ENCODE data around the gene TOMM34. TPM values are rescaled to one million over a fixed set of nuclear protein-coding genes. Genes with fewer than 3 reads are reported as not detected.

Gene TOMM34
- total RNA-seq, 1 donor from 2014 or later, result 18.2 TPM

GRCh38 chr20:44959638-44960102, 527 bp downstream of the TOMM34 start:
- Mint-ChIP-seq H3K4me3 (peak overlapping the region; percentile 97), H3K36me3 (ENCODE audit: low read depth) (peaks cover 43% of the 10 kb centered on the region), H3K27me3 (no peaks in the 10 kb centered on the region), H3K4me1 (peaks cover 71% of the 10 kb centered on the region), H3K9me3 (no peaks in the 10 kb centered on the region), H3K27ac (peak overlapping the region; percentile 90)
- peak; percentile 46 for ATAC-seq (ENCODE audit: low read depth)
- TF ChIP-seq CTCF (IDR thresholded peaks at IDR 0.05), result no peak
- DNase-seq, result no peak
- ChIA-PET CTCF (interaction anchor here (0.6 to 1.0 kb wide), 2 partner anchors 8 to 60 kb away, joined by 3 read pairs; no protein-coding TSS in a partner anchor), POLR2A (interaction anchor here (0.6 to 3.2 kb wide), 17 partner anchors 8 to 1222 kb away, joined by 3 to 28 read pairs (median 4); partner anchors contain the start of genes PABPC1L and YWHAB)
- intact Hi-C loops (cut with micrococcal nuclease), result loop anchor here (1.0 to 2.0 kb wide), 3 partner anchors 11 to 69 kb away; no protein-coding TSS in a partner anchor

- no peak for DNase-seq
- TF ChIP-seq CTCF (IDR thresholded peaks at IDR 0.05), result no peak
- H3K27ac Mint-ChIP-seq, result peak overlapping the region; percentile 90
- intact Hi-C loops (cut with micrococcal nuclease), result no loop called here
- H3K27me3 Mint-ChIP-seq, result no peaks in the 10 kb centered on the region
- no peak for ATAC-seq (ENCODE audit: low read depth)
- H3K4me1 Mint-ChIP-seq, result peaks cover 71% of the 10 kb centered on the region
- POLR2A ChIA-PET, result interaction anchor here (0.6 to 3.2 kb wide), 15 partner anchors 8 to 1222 kb away, joined by 3 to 28 read pairs (median 4); partner anchors contain the start of genes PABPC1L and YWHAB
- peak overlapping the region; percentile 97 for H3K4me3 Mint-ChIP-seq
- CTCF ChIA-PET, result interaction anchor here (1.0 kb wide), 1 partner anchor 8 kb away, joined by 3 read pairs; no protein-coding TSS in a partner anchor
- H3K9me3 Mint-ChIP-seq, result no peaks in the 10 kb centered on the region
- peaks cover 47% of the 10 kb centered on the region for H3K36me3 Mint-ChIP-seq (ENCODE audit: low read depth)
Observed at GRCh38 chr20:44959082-44959637, 1.0 kb downstream of the TOMM34 start.

- no peak for TF ChIP-seq CTCF (IDR thresholded peaks at IDR 0.05)
- H3K4me3 Mint-ChIP-seq, result peak overlapping the region; percentile 97
- no peak for DNase-seq
- H3K27me3 Mint-ChIP-seq, result no peaks in the 10 kb centered on the region
- ChIA-PET POLR2A (no interaction called here), CTCF (interaction anchor here (1.0 kb wide), 1 partner anchor 813 kb away, joined by 3 read pairs; no protein-coding TSS in a partner anchor)
- no peaks in the 10 kb centered on the region for H3K9me3 Mint-ChIP-seq
- H3K27ac Mint-ChIP-seq, result no peak overlapping the region
- peaks cover 71% of the 10 kb centered on the region for H3K4me1 Mint-ChIP-seq
- no peak for ATAC-seq (ENCODE audit: low read depth)
- peaks cover 56% of the 10 kb centered on the region for H3K36me3 Mint-ChIP-seq (ENCODE audit: low read depth)
- intact Hi-C loops (cut with micrococcal nuclease), result no loop called here
Observed at GRCh38 chr20:44958276-44958675, 1.9 kb downstream of the TOMM34 start.

GRCh38 chr20:44956410-44956809, 3.8 kb downstream of the TOMM34 start:
- intact Hi-C loops (cut with micrococcal nuclease), result no loop called here
- TF ChIP-seq CTCF (IDR thresholded peaks at IDR 0.05), result no peak
- no peaks in the 10 kb centered on the region for H3K27me3 Mint-ChIP-seq
- POLR2A ChIA-PET, result interaction anchor here (0.6 to 0.7 kb wide), 2 partner anchors 55 to 250 kb away, joined by 5 read pairs; no protein-coding TSS in a partner anchor
- DNase-seq, result no peak
- H3K36me3 Mint-ChIP-seq (ENCODE audit: low read depth), result peaks cover 74% of the 10 kb centered on the region
- H3K9me3 Mint-ChIP-seq, result no peaks in the 10 kb centered on the region
- CTCF ChIA-PET, result no interaction called here
- peaks cover 77% of the 10 kb centered on the region for H3K4me1 Mint-ChIP-seq
- H3K27ac Mint-ChIP-seq, result no peak overlapping the region
- ATAC-seq (ENCODE audit: low read depth), result no peak
- no peak overlapping the region for H3K4me3 Mint-ChIP-seq

- no peak for TF ChIP-seq CTCF (IDR thresholded peaks at IDR 0.05)
- Mint-ChIP-seq H3K4me1 (peaks cover 71% of the 10 kb centered on the region), H3K9me3 (no peaks in the 10 kb centered on the region), H3K4me3 (peak overlapping the region; percentile 63), H3K27me3 (no peaks in the 10 kb centered on the region), H3K27ac (peak overlapping the region; percentile 84), H3K36me3 (ENCODE audit: low read depth) (peaks cover 86% of the 10 kb centered on the region)
- POLR2A ChIA-PET, result no interaction called here
- CTCF ChIA-PET, result no interaction called here
- ATAC-seq (ENCODE audit: low read depth) (no peak), DNase-seq (no peak)
- intact Hi-C loops (cut with micrococcal nuclease), result no loop called here
Observed at GRCh38 chr20:44955270-44955669, 4.9 kb downstream of the TOMM34 start.

Measured in activated B cell treated with CpG ODN at 0.5 μM for 24 hours (primary cell).